ENCODE results near the gene ARSB.

Gene ARSB

DNA sequence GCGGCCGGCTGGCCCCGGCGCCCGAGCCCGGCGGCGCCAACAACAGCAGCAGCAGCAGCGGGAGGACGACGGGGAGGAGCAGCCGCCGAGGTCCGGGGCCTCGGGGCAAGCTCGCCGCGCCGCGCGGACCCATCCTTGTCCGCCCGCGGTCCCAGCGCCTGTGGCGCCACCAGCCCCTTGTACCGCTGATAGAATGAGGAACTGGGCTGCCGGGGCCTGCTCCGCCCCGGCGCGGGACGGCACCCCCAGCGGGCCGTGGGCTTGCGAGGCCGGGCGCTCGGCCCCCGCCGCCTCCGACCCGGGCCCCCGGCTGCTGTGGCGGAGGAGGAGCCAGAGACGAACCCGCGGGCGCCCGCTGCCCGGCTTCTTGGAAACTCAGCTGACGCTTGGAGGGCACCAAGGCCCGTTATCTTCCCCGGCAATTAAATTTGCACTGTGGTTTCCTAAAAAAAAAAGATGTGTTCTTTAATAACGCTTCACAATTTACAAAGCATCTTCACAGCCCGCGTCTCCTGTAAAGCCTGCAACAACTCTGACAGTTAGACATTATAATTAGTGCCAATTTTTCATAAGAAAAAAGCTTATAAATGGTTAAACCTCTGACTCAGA lies at the start of gene ARSB:
ARSB (minus strand) TSS at position 195 of the 609 bp plus-strand sequence; CDS start at position 133, 62 bp downstream.
- DNase-seq: peak; percentile 61 to 72

DNA sequence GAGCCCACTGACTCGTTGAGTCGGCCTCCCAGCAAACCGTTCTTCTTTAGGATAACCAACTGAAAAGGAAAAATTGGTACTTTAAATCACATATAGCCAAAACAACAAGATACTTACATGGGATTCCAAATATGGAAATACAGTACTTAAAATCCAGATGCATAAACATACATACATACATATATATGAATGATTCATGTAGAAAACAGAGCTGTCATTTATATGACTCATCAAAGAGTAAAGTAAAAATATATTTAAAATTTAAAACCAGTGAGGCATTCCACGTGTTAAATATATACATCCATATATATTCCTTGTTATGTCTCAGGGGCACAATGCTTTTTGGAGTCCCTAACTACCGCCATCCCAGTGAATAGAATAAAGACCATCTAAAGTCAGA lies 47.7 kb upstream of the ARSB start:
- no peak for DNase-seq

DNA sequence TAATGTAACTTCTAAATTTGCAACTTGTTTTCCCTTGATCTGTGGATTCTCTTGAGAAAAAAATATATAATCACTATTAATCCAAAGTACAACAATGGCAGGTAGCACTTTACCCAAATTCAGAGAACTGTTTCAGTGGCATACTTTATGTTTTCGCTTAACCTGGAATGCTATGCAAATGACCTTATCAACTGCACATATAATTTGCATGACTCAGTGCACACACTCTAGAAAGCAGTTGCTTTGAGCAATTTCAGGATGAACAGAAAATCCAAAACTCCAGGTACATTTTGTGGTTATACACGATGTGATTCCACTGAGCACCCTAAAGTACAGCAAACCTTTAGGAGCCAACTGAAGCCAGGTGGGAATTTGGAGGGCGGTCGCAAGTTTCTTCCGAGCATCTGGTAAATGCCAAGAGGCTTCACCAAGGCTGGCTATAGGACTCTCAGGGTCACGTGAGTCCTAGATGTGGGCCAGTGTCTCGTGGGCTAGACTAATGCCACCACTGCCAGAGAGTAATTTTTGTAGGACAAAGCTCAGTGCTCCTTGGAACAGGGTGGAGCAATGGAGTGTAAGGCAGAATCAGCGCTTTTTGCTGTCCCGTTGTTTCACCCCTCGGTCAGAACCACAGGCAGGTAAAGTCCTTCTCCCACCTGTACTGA lies 47.1 kb upstream of the ARSB start:
- no peak for DNase-seq

DNA sequence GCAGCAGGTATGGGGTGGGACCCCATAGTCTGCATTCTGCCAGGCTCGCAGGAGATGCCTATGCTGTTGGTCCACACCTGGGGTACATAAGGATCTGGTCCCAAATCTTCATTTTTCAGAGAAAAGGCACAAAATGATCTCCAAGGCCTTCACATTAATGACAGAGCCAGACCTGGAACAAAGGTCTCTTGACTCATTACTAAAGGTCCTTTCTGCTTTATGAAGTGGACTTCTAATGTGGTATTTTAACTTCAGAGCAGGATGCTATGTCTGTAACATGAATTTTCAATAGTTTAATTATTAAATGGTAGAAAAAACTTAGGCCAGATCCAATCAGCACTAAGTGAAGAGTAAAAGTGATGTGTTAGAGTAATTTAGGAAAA lies 46.4 kb upstream of the ARSB start:
- no peak for DNase-seq

DNA sequence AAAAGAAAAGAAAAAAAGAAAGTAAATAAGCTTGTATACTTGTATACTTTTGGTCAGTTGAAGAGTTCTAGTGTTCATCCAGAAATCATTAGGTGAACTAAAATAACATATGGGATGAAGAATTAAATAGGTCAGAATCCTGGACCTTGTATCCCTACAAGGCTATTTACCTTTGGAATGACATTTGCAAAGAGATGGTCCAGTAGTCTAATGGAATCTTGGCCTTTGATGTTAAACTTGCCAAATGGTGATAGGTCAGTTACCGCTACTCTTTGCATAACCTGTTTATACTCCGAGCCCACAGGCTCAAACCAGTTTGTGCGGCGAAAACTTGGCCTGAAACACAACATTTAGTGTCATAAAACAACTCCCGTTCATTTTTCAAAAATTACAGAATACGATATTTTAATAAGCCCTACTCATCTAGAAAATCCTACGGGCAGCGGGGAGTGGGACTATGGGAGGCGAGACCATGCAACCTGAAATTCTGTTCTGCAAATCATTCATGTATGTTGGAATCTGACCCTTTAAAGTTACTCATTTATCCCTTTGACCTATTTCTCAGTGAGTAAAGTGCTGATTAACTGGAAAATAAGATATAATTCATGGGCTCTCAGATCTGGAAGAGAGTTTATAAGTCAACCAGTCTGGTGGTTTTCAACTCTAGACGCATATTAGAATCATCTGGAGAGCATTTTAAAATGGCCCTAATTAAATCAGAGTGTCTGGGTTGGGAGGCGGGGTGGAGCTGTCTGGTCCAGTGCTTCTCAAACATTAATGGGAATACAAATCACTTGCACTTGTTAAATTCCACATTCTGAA lies 45.8 kb upstream of the ARSB start:
- no peak for DNase-seq

DNA sequence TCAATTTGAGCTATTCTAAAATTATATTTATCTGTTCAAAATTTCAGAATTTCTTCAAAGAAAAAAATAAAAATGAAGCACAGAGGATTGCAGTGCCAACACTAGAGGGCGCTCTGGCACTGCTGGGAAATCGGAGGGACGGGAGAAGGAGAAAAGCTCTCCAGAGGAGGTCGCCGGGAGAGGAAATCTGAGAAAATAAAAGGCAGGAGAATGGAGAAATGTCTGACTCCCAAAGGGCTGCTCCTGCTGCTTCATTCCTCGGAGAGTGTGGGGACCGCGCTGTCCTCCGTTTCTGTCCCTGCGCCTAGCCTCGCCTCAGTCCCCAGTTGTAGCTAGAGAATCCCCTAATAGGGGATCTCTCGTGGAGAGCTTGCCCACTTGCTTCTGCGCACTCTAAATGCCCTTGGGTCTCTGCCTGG lies 40.0 kb upstream of the ARSB start:
- peak; percentile 65 to 71 for DNase-seq

DNA sequence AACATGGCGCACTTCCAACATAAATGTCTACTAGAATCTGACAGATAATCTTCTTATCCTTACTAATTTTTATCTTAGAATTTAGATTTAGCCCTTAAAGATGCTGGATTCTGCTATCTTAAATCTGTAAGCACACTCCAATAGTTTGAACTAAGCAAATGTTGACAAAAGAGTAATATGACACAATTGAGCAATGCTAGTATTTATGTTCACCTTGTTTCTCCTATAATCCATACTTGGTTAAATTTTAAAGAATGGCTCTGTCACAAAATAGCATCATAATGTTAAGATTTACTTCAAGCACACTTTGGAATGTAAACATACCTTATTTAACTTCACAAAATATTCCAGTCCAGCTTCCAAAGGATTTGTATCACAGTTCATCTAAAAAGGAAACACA lies 38.8 kb upstream of the ARSB start:
- no peak for DNase-seq

DNA sequence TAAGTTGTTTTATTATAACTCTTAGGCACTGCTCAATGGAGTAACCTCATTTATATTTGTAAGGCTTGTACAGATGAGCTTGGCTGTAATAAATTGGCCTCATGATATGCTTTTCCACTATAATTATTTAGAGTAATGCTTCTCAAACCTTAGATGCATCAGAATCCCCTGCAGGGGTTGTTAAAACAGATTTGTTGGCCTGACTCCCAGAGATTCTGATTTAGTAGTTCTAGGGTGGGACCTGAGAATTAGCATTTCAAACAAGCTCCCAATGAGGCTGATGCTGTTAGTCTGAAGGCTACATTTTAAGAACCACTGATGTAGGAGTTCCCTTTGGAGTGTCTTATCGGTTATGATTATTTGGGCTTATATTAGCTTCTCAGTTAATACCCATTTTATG lies 38.2 kb upstream of the ARSB start:
- no peak for DNase-seq

DNA sequence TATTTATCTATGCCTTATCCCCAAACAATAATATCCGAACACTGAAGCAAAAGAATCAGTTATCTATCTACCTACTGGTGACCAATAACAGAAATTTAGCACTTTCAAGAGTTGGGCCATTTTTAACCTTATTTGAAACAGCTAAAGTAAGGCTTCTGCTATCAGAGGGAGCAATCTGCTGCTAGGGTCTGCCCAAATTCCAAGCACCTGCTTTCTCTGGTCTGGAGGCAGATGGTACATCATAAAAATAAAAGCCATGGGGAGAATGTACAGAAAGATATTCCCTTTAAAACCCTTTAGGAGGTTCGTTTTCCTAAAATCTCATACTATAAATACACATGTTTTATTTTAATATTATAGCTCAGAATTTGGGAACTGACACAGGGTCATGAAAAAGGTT lies 37.7 kb upstream of the ARSB start:
- DNase-seq: no peak

DNA sequence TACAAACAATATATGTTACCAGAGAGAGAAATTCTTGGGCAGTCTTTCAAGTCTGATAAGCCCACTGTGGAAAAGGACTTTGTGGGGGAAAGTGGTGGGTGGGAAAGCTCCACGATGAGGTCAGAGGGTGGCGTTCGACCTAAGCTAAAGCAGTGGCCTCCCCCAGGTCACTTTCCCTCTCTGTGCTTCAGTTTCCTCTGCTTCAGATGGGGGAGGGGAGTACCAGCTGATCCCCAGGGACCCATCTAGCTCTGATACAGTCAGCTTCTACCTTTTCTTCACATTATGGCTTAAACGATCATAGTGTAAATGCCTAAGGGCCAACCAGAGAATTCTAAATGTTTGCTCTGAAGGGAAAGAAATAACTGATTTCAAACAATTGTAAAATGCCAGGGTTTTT lies 36.6 kb upstream of the ARSB start:
- DNase-seq: no peak

DNA sequence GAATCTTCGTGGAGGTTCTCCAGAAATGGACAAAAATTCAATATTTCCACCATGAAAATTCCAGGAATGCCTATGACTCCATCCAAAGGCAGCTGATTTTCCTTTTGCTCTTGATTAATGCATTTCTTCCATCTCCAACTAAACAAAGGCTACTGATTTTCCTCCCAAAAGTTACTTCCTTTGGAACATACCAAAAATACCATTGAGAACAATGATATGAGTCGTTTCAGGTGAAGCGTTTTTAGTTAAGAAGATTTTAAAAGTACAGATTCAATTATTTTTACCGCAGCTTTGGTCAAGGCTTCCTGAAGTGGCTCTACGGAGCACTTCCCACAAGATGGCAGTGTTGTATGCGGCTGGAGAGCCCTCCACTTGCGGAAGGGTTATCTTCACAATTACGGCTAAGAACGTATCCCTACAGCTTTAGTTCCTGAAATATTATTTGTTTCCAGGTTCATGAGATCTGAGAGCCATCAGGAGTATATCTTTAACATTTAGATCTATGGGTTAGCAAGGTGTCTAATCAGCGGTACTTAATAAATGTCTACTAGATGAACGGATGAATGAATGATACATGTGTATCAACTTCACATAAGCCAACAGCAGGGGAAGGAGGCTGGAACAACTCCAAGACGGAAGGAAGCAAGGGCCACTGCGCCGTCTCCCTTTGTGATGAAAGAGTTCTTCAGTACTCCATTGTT lies 35.9 kb upstream of the ARSB start:
- peak; percentile 45 to 53 for DNase-seq

DNA sequence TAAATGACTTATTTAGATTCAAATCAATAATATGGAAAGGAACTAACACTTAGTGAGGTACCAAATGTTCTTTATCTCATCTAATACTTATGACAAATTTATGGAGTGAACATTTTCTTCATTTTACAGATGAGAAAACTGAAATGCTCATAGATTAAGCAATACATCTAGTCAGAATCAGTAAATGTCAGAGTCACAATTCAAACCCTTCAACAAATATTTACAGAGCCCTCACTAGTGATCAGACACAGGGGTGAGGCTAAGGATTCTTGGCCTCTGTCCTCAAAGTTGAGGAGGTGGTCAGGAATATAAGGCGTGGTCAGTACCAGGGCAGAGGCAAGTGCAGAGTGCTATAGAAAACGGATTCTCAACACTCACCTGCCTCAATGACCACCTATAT lies 29.5 kb upstream of the ARSB start:
- DNase-seq: no peak

DNA sequence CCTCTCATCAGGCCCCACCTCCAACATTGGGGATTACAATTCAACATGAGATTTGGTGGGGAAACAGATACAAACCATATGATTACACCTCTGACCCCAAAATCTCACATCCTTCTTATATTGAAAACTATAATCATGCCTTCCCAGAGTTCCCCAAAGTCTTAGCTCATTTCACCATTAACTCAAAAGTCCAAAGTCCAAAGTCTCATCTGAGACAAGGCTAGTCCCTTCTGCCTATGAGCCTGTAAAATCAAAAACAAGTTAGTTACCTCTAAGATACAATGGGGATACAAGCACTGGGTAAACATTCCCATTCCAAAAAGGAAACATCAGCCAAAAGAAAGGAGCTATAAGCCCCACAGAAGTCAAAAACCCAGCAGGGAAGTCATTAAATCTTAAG lies 26.8 kb upstream of the ARSB start:
- no peak for DNase-seq

DNA sequence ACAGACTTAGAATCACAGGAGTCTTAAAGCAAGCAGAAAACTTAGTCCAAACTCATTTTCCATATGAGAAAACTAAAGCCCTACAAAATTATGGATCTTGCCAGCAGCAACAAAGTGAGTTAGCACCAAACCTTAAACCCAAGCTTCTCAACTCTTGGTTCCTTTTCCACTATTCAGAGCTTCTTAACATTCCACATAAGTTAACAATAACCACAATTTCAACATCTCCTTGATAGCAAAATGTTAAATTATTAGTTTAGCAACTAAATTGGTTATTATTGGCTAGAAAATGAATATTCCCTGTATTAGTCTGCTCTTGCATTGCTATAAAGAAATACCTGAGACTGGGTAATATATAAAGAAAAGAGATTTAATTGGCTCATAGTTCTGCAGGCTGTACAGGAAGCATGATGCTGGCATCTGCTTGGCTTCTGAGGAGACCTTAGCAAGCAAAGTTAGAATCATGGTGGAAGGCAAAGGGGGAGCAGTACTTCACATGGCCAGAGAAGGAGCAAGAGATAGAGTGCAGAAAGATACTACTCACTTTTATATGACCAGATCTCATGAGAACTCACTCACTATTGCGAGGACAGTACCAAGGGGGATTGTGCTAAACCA lies 26.2 kb upstream of the ARSB start:
- no peak for DNase-seq

DNA sequence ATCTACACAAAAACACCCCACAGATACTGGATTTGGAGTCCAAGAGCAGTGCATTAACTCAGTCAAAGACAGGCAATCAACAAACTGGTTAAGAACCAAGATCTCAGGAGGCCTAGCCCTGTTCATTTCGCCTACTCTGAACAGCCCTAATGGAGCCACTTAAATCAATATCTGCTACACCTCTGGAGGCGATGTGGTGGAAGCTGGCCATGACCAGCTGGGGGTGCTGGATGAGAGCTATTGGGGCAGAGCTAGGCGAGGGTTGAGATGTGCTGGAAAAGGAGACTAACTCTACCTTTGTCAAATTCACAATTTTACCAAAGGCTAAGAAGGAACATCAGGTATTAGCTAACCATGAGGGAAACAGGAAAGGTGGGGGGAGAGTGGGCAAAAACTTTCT lies 23.3 kb upstream of the ARSB start:
- no peak for DNase-seq

DNA sequence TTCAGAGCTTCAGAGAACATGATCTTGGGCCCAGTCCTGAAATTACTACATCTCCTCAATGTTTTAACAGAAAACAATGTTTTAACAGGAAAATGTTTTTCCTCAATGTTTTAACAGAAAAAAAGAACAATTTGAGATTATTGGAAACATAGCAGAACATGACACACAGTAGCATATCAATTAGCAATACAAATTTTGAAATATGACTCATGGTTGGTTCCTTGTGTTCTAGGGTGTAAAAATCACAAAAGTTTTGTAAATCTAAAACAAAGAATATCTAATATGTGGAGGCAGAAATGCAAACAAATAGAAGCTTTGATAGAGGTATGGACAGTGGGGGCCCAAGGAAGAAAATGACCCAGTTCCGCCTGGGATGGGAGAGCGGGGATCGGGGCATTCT lies 22.8 kb upstream of the ARSB start:
- DNase-seq: no peak

DNA sequence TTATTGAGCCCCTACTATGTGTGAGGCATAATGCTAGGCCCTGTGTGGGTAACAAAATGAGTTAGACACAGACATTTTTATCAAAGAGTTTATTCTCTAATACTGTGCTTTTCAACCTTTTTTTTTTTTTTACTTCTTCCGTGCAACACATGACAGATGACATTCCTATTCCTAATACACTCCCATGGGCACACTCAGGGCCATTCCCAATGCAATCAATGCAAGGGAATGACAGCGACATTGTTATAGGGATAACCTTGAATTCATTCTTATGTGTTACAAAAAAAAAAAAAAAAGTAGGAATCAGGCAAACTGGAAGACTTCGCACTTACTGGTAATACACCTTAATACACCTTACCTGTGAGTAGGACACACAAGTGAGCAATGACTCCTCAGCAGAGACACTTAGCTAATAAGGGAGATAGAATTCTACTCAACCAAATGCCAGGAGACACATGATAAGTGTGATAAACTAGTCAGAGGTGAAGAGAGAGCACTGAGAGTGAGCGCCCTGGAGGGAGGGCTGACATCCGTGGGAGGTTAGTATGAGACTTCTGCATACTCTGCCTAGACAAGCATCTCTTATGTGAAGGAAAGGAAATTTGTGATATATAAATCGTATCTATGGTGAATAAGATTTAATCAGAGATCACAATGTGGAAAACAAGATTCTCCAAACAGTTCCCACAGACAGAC lies 21.0 kb upstream of the ARSB start:
- DNase-seq: no peak

DNA sequence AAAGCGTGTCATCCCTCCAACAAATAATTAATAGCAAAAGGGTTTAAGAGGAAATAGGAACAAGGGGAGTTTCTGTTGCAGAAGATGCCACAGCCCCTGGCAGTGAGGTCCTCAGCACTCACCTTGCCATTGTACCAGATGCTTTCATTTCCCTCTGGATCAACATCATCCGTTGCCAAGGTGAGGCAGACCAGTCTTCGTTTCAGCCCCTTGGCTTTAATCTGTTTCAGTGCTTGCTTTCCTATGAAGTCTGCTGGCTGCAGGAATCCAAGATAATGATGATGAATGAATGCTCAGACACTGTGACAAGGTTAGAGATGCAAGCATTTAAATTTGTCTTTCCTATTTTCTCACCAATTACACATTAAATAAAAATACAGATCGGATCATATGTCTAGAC lies 20.0 kb upstream of the ARSB start:
- no peak for DNase-seq

DNA sequence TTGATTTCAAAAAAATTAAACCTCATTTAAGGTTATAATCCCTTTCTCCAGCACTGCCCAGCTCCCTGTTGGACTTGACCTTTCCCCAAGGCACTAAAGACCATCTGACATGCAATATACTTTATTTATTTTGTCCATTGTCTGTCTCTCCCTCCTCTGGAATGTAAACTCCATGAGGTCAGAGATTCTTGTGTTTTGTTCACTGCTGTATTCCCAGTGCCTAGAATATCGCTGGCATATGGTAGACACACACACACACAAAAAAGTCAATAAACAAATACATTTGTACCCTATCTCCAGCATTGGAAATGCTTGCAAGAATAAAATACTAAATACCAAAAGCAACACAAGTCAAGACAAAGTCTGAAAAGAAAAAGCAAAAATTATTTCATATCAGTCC lies 17.3 kb upstream of the ARSB start:
- no peak for DNase-seq

DNA sequence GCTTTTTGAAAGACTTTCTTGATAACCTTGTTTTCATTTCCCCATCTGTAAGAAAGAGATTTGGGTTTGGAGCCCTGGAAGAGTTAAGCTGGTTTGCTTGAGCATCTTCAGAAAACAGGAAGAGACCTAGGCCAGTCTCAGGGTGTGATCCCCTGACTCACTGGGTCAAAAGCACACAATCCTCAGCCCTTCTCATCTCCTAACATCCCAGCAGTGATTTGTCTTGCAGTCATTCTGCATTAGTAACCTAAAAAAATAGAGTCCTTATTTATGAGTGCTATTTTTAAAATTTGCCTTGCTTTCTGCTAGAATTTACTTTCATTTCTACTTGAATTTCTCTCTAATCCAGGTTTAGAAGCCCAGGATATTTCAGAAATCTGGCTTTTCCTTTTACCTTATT lies 16.4 kb upstream of the ARSB start:
- DNase-seq: no peak

DNA sequence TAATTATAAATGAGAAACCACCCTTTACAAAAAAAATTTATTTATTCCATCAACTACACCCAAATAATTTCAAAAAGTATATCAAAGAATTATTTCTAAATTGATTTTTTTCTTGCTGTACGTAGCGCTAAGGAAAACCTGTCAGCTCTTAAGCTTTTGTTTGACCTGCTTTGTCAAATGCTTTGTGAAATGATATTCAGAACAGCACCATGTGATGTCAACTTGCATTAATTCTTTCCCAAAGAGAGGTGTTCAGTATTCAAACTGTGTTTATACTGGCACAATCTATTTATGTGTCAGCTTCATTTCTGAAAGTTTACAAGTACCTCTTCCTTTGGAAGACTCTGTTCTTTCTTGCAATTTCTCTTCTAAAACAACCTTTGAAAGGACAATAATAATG lies 12.0 kb upstream of the ARSB start:
- no peak for DNase-seq

DNA sequence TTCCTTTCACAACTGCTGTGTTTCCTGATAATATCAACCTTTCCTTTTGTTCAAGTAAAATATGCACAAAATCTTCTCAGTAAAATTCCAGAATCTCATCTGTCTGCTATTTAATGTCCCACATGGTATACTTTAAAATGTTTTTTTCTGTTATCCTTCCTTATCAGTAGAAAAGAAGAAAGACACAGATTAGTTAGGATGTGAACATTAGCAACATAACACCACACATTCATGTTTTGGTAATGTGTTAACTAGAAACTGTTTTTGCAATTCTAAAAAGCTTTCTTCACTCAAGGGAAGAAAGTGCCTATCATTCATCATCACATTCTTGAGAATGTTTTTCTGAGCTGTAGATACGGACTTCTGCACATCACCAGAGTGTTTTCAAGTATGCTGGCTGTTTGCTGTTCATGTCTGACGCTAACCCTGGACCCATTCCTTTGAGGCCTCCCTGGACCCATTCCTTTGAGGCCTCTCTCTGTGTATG lies 10.5 kb upstream of the ARSB start:
- DNase-seq: no peak

Measured in stimulated activated CD4-positive, alpha-beta T cell treated with anti-CD3 and anti-CD28 coated beads, Interleukin-2, amount 100 ng/mL, for 24 hours (primary cell).